ENCODE measurements around the gene KCNN4. TPM values are rescaled to one million over a fixed set of nuclear protein-coding genes. Genes with fewer than 3 reads are reported as not detected.
"Not testable (repeated sequence)": the region's sequence is repeated elsewhere in the genome, so short reads cannot be mapped to it uniquely, and the experiment has no call there.

KCNN4 gene
- total RNA-seq, 4 donors from 2014 or later, result 0.29 to 1.7 (median 1.0) TPM

GRCh38 chr19:43767316-43767715 is 13.5 kb downstream of the KCNN4 start:
- Histone ChIP-seq H3K27ac (no peak overlapping the region), H3K27me3 (no peaks in the 10 kb centered on the region), H3K9me3 (no peaks in the 10 kb centered on the region), H3K4me3 (replicated peaks in 1 of 3) (no peak overlapping the region), H3K36me3 (no peaks in the 10 kb centered on the region), H3K4me1 (peaks cover 0 to 12% of the 10 kb centered on the region in 2 donors)
- TF ChIP-seq CTCF (IDR thresholded peaks at IDR 0.05) (no peak), POLR2A (IDR thresholded peaks at IDR 0.05) (no peak)
- intact Hi-C loops (cut with DNase I), result no loop called here
- 82 to 86% methylated on average over 6 to 7 of the region's 7 CpGs for WGBS, 2 donors
- no peak for DNase-seq

GRCh38 chr19:43766755-43767043 is 14.1 kb downstream of the KCNN4 start:
- Histone ChIP-seq H3K36me3 (no peaks in the 10 kb centered on the region), H3K4me3 (replicated peaks in 1 of 3) (no peak overlapping the region), H3K27ac (no peak overlapping the region), H3K9me3 (no peaks in the 10 kb centered on the region), H3K4me1 (peaks cover 0 to 12% of the 10 kb centered on the region in 2 donors), H3K27me3 (no peaks in the 10 kb centered on the region)
- no peak for DNase-seq
- intact Hi-C loops (cut with DNase I), result no loop called here
- TF ChIP-seq POLR2A (IDR thresholded peaks at IDR 0.05) (no peak), CTCF (IDR thresholded peaks at IDR 0.05) (no peak)
- 57 to 67% methylated on average over 3 to 4 of the region's 4 CpGs for WGBS, 2 donors

GRCh38 chr19:43765109-43765876 is 15.5 kb downstream of the KCNN4 start:
- Histone ChIP-seq H3K4me3 (replicated peaks in 1 of 3) (no peak overlapping the region), H3K27me3 (no peaks in the 10 kb centered on the region), H3K4me1 (peaks cover 0 to 12% of the 10 kb centered on the region in 2 donors), H3K9me3 (no peaks in the 10 kb centered on the region), H3K27ac (peak overlapping the region in 1 of 3 donors; percentile 63), H3K36me3 (no peaks in the 10 kb centered on the region)
- intact Hi-C loops (cut with DNase I), result no loop called here
- no peak for DNase-seq
- no peak for TF ChIP-seq CTCF (IDR thresholded peaks at IDR 0.05)
- no peak for TF ChIP-seq POLR2A (IDR thresholded peaks at IDR 0.05)
- 54 to 59% methylated on average over 16 of the region's 16 CpGs for WGBS, 2 donors

- H3K27me3 ChIP-seq; H3K9me3 ChIP-seq; H3K36me3 ChIP-seq; intact Hi-C loops (cut with DNase I); DNase-seq; H3K4me3 ChIP-seq (replicated peaks in 1 of 3): not testable (repeated sequence)
- WGBS, 2 donors, result 66 to 70% methylated on average over 8 of the region's 8 CpGs
- Histone ChIP-seq H3K4me1 (peaks cover 0 to 12% of the 10 kb centered on the region in 2 donors), H3K27ac (peak overlapping the region in 1 of 3 donors; percentile 63)
Observed at GRCh38 chr19:43764684-43765083, 16.1 kb downstream of the KCNN4 start.

GRCh38 chr19:43763473-43763939 is 17.3 kb downstream of the KCNN4 start:
- Histone ChIP-seq H3K4me1 (peaks cover 0 to 12% of the 10 kb centered on the region in 2 donors), H3K4me3 (replicated peaks in 1 of 3) (no peak overlapping the region), H3K27ac (peak overlapping the region in 2 of 3 donors; percentile 1 to 30), H3K9me3 (no peaks in the 10 kb centered on the region), H3K36me3 (no peaks in the 10 kb centered on the region), H3K27me3 (no peaks in the 10 kb centered on the region)
- DNase-seq, result no peak
- TF ChIP-seq POLR2A (IDR thresholded peaks at IDR 0.05), result no peak
- no peak for TF ChIP-seq CTCF (IDR thresholded peaks at IDR 0.05)
- intact Hi-C loops (cut with DNase I), result no loop called here
- 52% methylated on average over 3 of the region's 3 CpGs for WGBS, 2 donors

Data from thyroid gland (tissue), 4 donors.